ENCODE measurements around the gene CGRRF1. TPM values are rescaled to one million over a fixed set of nuclear protein-coding genes. Genes with fewer than 3 reads are reported as not detected.

The CGRRF1 gene
- total RNA-seq, 1 donor from 2014 or later: 19.7 TPM

DNA sequence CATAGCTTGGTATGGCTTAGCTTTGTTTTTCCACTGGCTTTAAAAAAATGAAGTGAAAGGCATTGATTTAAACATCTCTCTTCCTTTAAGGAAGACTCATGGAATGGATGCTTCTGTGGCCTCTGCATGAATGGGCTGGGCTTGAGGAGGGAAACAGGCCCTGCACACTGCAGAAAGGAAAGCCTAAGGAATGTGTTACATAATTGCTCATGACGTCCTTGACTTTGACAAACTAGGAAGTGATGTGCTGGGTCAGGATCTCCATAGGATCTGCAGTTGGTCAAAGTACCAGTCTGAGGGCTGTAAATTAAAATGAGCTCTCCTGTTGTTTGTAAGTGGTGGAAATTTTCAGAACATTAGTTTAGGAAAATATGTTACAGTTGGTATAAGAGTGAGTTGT, 69.9 kb downstream of the CGRRF1 start:
- Histone ChIP-seq H3K4me3 (ENCODE audit: low read depth, low read length) (no peak overlapping the region), H3K36me3 (ENCODE audit: control insufficient read depth, insufficient read depth, low read length) (peaks cover 3% of the 10 kb centered on the region), H3K27me3 (ENCODE audit: control insufficient read depth, insufficient read depth, low read length) (no peaks in the 10 kb centered on the region)
- peak; percentile 32 for DNase-seq (ENCODE audit: low read depth)
- FAIRE-seq: no peak
- TF ChIP-seq, protein P1, sequence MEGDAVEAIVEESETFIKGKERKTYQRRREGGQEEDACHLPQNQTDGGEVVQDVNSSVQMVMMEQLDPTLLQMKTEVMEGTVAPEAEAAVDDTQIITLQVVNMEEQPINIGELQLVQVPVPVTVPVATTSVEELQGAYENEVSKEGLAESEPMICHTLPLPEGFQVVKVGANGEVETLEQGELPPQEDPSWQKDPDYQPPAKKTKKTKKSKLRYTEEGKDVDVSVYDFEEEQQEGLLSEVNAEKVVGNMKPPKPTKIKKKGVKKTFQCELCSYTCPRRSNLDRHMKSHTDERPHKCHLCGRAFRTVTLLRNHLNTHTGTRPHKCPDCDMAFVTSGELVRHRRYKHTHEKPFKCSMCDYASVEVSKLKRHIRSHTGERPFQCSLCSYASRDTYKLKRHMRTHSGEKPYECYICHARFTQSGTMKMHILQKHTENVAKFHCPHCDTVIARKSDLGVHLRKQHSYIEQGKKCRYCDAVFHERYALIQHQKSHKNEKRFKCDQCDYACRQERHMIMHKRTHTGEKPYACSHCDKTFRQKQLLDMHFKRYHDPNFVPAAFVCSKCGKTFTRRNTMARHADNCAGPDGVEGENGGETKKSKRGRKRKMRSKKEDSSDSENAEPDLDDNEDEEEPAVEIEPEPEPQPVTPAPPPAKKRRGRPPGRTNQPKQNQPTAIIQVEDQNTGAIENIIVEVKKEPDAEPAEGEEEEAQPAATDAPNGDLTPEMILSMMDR (IDR thresholded peaks at IDR 0.05; ENCODE audit: insufficient read depth, low read length, severe bottlenecking): no peak

DNA sequence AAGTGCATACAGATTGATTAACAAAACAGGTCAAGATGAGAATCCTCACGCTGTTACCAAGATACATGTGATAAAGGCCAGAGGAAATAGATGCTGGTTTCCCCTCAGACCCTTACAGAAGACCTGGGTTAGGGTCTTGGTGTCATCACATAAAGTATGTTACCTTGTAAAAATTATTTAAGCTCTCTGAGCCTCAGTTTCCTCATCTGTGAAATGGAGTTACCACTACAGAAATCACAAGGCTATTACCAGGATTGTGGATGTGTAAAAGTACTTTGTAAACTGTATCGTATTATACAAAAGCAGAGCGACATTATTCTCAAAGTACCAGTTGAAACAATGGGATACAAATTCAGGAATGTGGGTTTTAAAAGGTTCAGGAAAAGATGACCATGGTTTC, 71.2 kb downstream of the CGRRF1 start:
- H3K36me3 ChIP-seq (ENCODE audit: control insufficient read depth, insufficient read depth, low read length): peaks cover 3% of the 10 kb centered on the region
- H3K4me3 ChIP-seq (ENCODE audit: low read depth, low read length): no peak overlapping the region
- no peak for DNase-seq (ENCODE audit: low read depth)
- no peak for FAIRE-seq
- H3K27me3 ChIP-seq (ENCODE audit: control insufficient read depth, insufficient read depth, low read length): no peaks in the 10 kb centered on the region
- TF ChIP-seq, protein P1 (IDR thresholded peaks at IDR 0.05; ENCODE audit: insufficient read depth, low read length, severe bottlenecking): no peak

DNA sequence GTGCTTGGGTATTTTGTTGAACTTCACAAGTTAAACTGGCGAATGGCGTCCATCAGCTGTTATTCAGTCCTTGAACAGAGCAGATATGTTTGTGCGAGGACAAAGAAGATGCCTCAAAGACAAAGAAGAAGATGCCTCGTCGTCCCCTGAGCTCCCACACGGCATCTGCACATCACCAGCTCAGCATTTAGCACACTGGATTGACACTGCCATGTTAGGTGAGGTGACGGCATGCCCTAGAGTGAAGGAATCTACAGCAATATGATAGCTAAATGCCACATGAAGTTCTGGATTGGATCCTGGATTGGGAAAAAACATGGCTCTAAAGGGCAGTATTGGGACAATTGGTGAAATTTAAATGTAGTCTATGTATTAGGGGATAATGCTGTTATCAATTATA, 72.6 kb downstream of the CGRRF1 start:
- FAIRE-seq: no peak
- H3K27me3 ChIP-seq (ENCODE audit: control insufficient read depth, insufficient read depth, low read length): no peaks in the 10 kb centered on the region
- H3K36me3 ChIP-seq (ENCODE audit: control insufficient read depth, insufficient read depth, low read length): no peaks in the 10 kb centered on the region
- TF ChIP-seq, protein P1 (IDR thresholded peaks at IDR 0.05; ENCODE audit: insufficient read depth, low read length, severe bottlenecking): no peak
- no peak for DNase-seq (ENCODE audit: low read depth)
- no peak overlapping the region for H3K4me3 ChIP-seq (ENCODE audit: low read depth, low read length)

DNA sequence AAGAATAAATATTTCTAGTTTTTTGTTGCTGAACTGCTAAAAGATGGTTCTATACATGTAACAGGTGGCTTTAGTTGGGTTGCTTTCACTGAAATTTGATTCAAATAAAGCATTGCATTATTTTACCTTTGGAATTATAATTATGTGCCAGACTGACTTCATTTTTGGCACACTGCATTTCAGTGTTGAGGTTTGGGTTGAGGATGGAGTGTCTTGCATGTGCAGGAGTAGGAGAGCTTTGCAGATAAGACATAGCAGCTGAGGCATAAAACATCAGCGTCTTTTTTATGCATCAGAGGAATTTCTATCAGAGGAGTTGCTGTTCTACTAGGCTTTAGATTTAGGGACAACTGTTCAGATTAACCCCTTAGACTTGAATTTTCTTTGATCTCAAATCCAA, 74.4 kb downstream of the CGRRF1 start:
- H3K27me3 ChIP-seq (ENCODE audit: control insufficient read depth, insufficient read depth, low read length): no peaks in the 10 kb centered on the region
- no peak overlapping the region for H3K4me3 ChIP-seq (ENCODE audit: low read depth, low read length)
- DNase-seq (ENCODE audit: low read depth) (no peak), FAIRE-seq (no peak)
- H3K36me3 ChIP-seq (ENCODE audit: control insufficient read depth, insufficient read depth, low read length): no peaks in the 10 kb centered on the region
- TF ChIP-seq, protein P1 (IDR thresholded peaks at IDR 0.05; ENCODE audit: insufficient read depth, low read length, severe bottlenecking): no peak

DNA sequence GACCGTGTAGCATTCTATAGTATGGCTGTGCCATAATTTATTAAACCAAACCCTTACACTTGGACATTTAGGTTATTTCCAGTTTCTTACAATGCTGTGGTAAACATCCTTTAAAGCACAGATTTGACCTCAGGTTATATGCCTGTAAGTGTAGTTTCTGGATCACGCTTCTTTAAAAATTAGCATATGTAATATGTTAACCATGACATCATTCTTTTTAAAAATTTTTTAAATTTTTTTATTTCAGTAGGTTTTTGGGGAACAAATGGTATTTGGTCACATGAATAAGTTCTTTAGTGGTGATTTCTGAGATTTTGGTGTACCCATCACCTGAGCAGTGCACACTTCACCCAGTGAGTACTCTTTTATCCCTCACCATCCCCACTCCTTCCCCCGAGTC, 75.5 kb downstream of the CGRRF1 start:
- DNase-seq (ENCODE audit: low read depth) (no peak), FAIRE-seq (no peak)
- no peaks in the 10 kb centered on the region for H3K36me3 ChIP-seq (ENCODE audit: control insufficient read depth, insufficient read depth, low read length)
- TF ChIP-seq, protein P1 (IDR thresholded peaks at IDR 0.05; ENCODE audit: insufficient read depth, low read length, severe bottlenecking): no peak
- H3K27me3 ChIP-seq (ENCODE audit: control insufficient read depth, insufficient read depth, low read length): no peaks in the 10 kb centered on the region
- H3K4me3 ChIP-seq (ENCODE audit: low read depth, low read length): no peak overlapping the region

Other genes with a start within 250 kb of the CGRRF1 start
- 3.7 and 15.4 TPM in 2 replicates for gene CDKN3, start 112.9 kb upstream of the CGRRF1 start, total RNA-seq
- gene CNIH1, start 68.5 kb upstream of the CGRRF1 start, total RNA-seq: 54.5 and 125 TPM in 2 replicates
- gene GMFB, start 20.9 kb upstream of the CGRRF1 start, total RNA-seq: 55.0 and 74.5 TPM in 2 replicates
- gene SAMD4A, start 57.2 kb downstream of the CGRRF1 start, total RNA-seq: 12.9 and 13.4 TPM in 2 replicates

All from bronchial epithelial cell (primary cell).